Measurements from ENCODE around the gene C1QTNF5. TPM values are rescaled to one million over a fixed set of nuclear protein-coding genes. Genes with fewer than 3 reads are reported as not detected.

Gene C1QTNF5
- total RNA-seq, 4 donors from 2014 or later: 12.5 to 55.2 (median 34.1) TPM

DNA sequence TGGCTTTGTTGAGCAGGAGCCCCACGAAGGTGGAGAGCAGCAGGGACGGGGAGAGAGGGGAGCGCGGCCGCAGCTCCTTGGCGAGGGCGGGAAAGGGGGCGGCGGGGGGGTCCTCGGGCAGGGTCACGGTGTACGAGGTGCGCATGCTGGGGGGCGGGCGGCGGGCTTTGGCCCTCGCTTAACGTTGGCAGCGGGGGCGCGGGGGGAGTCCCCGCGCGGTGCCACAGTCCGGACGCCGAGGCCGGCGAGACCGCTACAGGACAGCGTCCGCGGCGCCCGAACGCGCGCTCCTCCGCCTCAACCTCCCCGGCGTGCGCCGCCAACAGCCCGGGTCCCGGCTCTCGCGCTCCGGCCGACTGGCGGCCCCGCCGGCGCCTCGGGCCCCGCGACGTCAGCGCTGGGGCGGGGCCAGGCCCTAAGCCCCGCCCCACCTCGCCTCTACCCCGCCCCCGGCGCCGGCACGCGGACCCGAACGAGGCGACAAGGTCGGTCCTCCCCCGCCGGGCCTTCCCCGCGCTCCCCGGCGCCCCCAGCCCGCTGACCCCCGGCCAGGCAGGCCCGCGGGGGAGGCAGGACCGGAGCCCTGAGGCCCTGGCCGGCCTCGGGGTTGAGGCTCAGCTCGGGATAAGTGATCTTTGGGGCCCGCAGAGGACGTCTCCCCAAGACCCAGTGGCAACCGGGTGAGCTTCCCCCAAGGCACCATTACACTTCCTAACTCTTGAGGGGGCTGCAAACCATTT, 23.3 kb upstream of the C1QTNF5 start:
- H3K36me3 ChIP-seq: peaks cover 0 to 10% (median 0%) of the 10 kb centered on the region in 3 donors
- peaks cover 0 to 7% of the 10 kb centered on the region in 2 donors for H3K27me3 ChIP-seq
- DNase-seq (ENCODE audit: low spot score in 2 of 2): no peak
- TF ChIP-seq EP300 (IDR thresholded peaks at IDR 0.05): no peak
- TF ChIP-seq POLR2A (IDR thresholded peaks at IDR 0.05): peak in 1 of 2 donors; percentile 78
- 4 to 21% methylated on average over 10 to 23 of the region's 88 CpGs for WGBS, 2 donors
- peak overlapping the region; percentile 31 to 62 (median 41) for H3K4me3 ChIP-seq
- H3K9me3 ChIP-seq: no peaks in the 10 kb centered on the region
- H3K27ac ChIP-seq: peak overlapping the region; percentile 65 to 89 (median 78)
- H3K4me1 ChIP-seq: peaks cover 0 to 80% (median 36%) of the 10 kb centered on the region in 4 donors

DNA sequence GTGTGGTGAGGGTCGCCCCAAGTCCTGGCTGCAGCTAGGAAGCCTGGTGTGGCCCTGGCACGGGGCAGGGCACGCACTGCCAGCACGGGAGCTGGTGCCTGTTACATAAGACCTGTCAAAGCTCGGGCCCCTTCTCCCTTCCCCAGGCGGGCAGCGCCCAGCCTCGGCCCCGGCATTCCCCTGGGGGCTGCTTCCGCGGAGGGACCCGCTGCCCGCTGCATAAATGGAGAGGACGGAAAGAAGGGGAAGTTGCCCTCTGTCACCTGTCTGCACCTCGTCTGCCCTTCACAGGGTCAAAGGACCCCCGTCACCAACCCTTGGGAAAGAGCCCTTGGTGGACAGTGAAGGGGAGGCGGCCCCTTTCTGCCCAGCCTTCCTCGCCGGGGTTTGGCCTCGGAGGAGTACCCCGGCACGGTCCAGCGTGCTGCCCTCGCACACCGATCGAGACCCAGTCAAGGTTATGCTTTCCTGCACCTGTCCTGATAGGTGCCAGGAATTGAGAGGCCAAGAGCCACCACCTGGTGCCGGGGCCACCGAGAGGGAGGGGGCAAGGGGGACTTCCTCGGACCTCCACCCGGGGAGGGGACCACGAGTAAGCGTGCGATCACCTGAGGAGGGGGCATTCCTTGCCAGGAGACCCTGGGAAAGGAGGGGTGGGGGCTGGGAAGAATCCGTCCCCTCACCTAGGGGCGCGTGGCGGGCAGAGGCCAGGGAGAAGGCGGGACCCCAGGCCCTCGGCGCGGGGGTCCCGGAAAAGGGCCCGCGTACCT, 22.6 kb upstream of the C1QTNF5 start:
- Histone ChIP-seq H3K4me1 (peaks cover 0 to 73% (median 29%) of the 10 kb centered on the region in 4 donors), H3K4me3 (peak overlapping the region; percentile 31 to 62 (median 41)), H3K36me3 (peaks cover 0 to 18% (median 0%) of the 10 kb centered on the region in 3 donors), H3K27me3 (peaks cover 0 to 7% of the 10 kb centered on the region in 2 donors), H3K27ac (peak overlapping the region; percentile 65 to 89 (median 78)), H3K9me3 (no peaks in the 10 kb centered on the region)
- 44 to 65% methylated on average over 40 to 41 of the region's 44 CpGs for WGBS, 2 donors
- no peak for DNase-seq (ENCODE audit: low spot score in 2 of 2)
- TF ChIP-seq POLR2A (IDR thresholded peaks at IDR 0.05) (no peak), EP300 (IDR thresholded peaks at IDR 0.05) (no peak)
- TF ChIP-seq, protein P1, sequence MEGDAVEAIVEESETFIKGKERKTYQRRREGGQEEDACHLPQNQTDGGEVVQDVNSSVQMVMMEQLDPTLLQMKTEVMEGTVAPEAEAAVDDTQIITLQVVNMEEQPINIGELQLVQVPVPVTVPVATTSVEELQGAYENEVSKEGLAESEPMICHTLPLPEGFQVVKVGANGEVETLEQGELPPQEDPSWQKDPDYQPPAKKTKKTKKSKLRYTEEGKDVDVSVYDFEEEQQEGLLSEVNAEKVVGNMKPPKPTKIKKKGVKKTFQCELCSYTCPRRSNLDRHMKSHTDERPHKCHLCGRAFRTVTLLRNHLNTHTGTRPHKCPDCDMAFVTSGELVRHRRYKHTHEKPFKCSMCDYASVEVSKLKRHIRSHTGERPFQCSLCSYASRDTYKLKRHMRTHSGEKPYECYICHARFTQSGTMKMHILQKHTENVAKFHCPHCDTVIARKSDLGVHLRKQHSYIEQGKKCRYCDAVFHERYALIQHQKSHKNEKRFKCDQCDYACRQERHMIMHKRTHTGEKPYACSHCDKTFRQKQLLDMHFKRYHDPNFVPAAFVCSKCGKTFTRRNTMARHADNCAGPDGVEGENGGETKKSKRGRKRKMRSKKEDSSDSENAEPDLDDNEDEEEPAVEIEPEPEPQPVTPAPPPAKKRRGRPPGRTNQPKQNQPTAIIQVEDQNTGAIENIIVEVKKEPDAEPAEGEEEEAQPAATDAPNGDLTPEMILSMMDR (IDR thresholded peaks at IDR 0.05): no peak

DNA sequence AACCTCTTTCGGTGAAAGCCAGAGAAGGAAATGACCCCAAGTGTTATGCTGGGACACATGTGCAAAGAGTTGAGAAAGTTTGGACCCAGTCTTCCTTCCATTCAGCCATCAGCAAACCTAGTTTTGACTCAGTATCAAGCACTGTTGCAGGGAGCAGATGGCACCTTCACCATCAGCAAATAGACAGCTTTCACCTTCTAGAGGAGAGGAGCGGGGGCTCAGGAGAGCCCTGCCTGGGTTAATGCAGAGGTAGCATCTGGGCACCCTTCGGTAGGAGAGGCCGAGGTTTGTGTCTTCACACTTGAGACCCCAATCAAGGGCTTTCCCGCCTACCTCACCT, 22.0 kb upstream of the C1QTNF5 start:
- WGBS, 2 donors: 92 to 94% methylated on average over 5 of the region's 5 CpGs
- peaks cover 0 to 67% (median 25%) of the 10 kb centered on the region in 4 donors for H3K4me1 ChIP-seq
- TF ChIP-seq EP300 (IDR thresholded peaks at IDR 0.05) (no peak), POLR2A (IDR thresholded peaks at IDR 0.05) (no peak)
- TF ChIP-seq, protein P1 (IDR thresholded peaks at IDR 0.05): no peak

DNA sequence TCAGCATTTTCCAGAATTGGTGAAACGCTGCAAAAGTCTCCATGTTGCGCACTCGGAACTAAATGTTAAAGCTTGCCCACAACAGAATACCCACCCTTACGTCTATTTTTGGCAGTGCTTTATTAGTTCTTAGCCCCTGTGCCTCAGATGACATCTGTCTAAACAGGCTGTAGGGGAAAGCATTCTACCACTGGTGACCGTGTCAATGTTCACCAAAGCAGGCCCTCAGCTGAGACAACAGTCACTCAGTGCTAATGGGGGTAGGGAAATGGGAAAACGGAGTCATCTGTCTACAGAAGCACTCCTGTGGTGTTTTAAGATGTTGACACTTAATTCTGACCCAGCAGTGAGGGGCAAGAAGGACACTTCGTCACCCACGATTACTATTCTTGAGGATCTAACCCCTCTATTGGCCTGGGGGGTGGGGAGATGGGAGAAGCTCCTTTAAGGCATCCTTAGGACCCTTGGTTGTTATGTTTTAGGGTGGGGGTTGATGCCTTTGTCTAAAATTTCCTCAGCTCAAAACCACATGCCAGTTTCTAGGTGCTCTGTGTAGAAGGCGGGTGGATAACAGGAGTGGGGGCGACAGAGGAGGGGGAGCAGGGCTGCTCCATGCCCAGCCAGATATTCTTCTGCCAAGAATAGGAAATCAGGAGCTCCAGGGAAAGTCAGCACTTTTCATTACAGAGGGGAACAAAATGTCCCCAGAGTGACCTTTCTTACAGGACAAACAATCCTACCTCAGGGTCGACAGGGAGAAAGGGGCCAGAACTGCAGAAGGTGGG, 21.4 kb upstream of the C1QTNF5 start:
- no peak for TF ChIP-seq EP300 (IDR thresholded peaks at IDR 0.05)
- no peak for TF ChIP-seq POLR2A (IDR thresholded peaks at IDR 0.05)
- TF ChIP-seq, protein P1 (IDR thresholded peaks at IDR 0.05): no peak
- peaks cover 0 to 63% (median 20%) of the 10 kb centered on the region in 4 donors for H3K4me1 ChIP-seq

More for the DNA sequence above, 22.0 kb upstream of the C1QTNF5 start:
- peaks cover 0 to 7% of the 10 kb centered on the region in 2 donors for H3K27me3 ChIP-seq
- no peak for DNase-seq (ENCODE audit: low spot score in 2 of 2)
- H3K27ac ChIP-seq: peak overlapping the region; percentile 65 to 89 (median 78)
- peak overlapping the region in 3 of 4 donors; percentile 35 to 62 (median 47) for H3K4me3 ChIP-seq
- peaks cover 0 to 23% (median 0%) of the 10 kb centered on the region in 3 donors for H3K36me3 ChIP-seq
- H3K9me3 ChIP-seq: no peaks in the 10 kb centered on the region

More for the DNA sequence above, 21.4 kb upstream of the C1QTNF5 start:
- Histone ChIP-seq H3K4me3 (peak overlapping the region in 2 of 4 donors; percentile 35 to 62), H3K27me3 (peaks cover 0 to 4% of the 10 kb centered on the region in 2 donors), H3K27ac (peak overlapping the region; percentile 17 to 89 (median 76)), H3K36me3 (peaks cover 0 to 29% (median 0%) of the 10 kb centered on the region in 3 donors), H3K9me3 (no peaks in the 10 kb centered on the region)
- WGBS, 2 donors: 73 to 80% methylated on average over 11 of the region's 11 CpGs
- DNase-seq (ENCODE audit: low spot score in 2 of 2): no peak
